HCEC 1CT (cell line): ENCODE data around the gene TUBE1.
"Not testable (repeated sequence)": the region's sequence is repeated elsewhere in the genome, so short reads cannot be mapped to it uniquely, and the experiment has no call there.

ENCODE experiments used
- DNase-seq: peaks from one replicate; pipeline ENCODE4 v3.0.0-alpha.2; 2017

TUBE1 gene, protein sequence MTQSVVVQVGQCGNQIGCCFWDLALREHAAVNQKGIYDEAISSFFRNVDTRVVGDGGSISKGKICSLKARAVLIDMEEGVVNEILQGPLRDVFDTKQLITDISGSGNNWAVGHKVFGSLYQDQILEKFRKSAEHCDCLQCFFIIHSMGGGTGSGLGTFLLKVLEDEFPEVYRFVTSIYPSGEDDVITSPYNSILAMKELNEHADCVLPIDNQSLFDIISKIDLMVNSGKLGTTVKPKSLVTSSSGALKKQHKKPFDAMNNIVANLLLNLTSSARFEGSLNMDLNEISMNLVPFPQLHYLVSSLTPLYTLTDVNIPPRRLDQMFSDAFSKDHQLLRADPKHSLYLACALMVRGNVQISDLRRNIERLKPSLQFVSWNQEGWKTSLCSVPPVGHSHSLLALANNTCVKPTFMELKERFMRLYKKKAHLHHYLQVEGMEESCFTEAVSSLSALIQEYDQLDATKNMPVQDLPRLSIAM

DNA sequence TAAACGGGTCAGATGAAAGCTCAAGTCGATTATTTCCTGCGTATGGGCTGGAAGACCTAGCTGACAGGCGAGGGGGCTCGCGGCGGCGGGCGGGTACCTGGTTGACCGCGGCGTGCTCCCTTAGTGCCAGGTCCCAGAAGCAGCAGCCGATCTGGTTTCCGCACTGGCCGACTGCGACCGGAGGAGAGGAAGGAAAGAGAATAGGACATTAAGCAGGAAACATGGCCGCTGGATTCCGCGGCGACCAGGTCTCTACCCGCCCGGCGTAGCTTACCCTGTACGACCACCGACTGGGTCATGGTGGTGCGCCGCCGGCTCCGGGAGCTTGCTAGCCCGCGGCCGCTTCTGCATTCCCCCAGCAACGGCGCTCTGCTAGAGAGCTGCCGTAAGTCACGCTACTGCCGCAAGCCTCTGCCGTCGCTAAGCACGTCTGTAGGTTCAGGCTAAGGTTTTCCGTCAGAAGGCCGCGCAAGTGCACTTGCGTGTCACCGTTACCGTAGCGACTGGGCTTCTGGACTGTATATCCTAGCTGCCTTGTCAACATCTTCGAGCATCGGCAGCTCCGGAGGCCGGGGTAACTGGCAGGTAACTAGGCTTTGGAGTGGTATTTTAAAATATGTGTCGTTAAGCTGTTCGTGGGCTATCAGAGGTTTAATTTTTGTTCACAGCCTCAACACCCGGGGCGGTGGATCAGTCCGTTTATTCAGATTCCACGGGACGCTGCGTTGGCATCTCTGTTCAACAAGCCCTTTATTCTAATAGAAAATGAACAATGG lies at the start of gene TUBE1, which contains the start of gene FAM229B:
TSS of gene TUBE1 (minus strand) at position 347 of the 776 bp plus-strand sequence. CDS start at position 299, 48 bp downstream.
TSS of gene FAM229B (plus strand) at position 456 of the 776 bp plus-strand sequence. CDS start 11,693 bp downstream, outside the sequence.
- DNase-seq = peak; percentile 98

DNA sequence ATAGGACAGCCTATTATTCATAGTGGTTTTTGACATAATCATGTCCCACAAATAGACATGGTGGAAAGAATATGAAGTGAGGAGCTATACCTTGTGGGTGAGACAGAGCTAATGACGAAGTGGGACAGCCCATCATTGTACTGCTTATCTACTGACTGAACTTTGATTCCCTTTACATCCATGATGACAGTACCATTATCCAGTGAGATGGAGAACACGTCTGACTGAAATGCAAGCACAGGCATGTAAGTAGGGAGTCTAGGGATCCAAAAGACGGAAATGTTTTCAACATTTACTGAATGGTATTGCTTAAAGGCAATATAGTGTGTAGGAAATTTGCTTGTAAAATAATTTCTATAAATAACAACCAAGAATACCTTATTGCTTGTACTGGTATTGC lies 43.6 kb upstream of the TUBE1 start:
- DNase-seq = no peak

DNA sequence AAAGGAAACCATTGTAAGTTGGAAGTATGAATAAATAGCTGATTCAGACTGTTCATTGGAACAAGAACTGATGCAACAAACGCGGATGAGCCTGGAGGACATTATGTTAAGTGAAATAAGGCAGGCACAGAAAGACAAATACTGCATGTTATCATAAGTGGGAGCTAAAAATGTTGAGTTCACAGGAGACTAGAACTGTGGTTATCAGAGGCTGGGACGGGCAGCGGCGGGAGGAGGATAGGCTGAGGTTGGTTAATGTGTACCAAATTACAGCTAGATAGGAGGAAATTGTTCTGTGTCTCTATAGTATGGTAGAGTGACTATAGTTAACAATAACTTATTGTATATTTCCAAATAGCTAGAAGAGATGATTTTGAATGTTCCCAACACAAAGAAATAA lies 40.9 kb upstream of the TUBE1 start:
- no peak for DNase-seq

DNA sequence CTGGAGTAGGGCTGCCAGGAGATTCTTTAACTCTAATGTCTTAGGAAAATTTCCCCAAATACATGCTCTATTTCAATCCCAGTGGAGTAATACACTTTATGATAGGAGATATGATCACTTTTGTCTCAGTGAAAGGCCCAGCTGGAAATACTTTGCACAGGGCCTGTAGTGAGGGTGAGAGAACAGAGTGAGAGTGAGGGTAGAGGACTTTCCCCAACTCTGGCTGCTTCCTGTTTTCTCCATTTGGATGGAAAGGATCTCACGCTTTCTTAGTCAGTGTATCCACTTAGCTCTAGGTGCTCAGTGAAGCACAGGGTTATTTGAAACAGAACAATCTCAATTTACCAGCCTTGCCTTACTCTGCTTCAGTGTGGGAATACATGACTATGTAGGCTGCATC lies 36.7 kb upstream of the TUBE1 start:
- DNase-seq = no peak

DNA sequence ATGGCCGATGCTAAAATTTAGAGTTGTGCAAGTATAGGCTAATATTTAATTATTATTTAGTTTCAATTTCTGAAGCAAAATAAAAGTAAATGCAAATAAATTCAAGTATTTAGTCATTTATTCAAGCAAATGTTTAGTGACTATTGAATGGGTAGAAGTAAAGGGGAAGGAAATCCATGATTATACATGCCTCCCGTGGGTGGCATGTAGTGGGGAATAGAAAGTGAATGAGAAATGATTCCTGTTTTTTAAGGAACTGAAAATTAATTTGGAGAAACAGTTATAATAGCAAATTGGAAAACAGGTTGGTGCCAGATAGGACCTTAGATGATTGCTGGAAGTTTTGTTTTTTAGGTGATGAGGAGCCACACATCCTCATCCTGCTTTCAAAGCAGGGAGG lies 35.5 kb upstream of the TUBE1 start:
- no peak for DNase-seq

DNA sequence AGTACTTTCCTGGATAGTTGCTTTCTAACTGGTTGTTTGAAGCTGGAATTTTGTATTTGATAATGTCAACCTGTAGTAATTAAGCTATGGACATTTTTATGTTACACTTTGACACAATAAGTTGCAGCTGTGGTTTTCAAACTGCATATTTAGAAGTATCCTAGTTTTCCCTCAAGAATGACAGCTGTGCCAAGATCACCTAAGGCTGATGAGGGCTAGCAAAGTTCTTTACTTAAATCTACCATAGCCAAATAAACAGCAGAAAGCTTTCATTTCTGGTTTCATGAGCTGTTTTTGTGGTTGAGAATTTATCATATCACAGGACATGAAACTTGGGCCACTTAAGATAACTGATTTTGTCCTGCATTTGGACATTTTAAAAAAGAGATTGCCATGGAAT lies 30.8 kb upstream of the TUBE1 start:
- DNase-seq = no peak

DNA sequence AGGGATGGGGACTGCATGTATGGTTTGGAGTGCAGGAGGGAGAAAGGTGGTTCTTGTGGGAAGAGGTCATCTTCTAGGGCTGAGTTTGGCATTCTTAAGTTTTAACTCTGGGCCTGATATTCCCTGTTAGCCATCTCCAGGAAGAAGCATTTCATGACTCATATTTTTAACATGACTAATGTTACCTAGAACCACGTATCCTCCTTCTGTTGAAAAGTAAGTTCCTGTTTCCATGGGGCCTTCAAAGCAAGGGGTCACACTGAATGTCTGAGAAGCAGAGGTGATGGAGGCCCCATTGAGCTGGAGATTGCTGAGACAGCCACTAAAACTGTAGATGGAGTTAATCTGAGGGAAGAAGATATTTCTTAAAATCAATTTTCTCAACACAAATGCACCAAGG lies 30.3 kb upstream of the TUBE1 start:
- peak; percentile 58 for DNase-seq

DNA sequence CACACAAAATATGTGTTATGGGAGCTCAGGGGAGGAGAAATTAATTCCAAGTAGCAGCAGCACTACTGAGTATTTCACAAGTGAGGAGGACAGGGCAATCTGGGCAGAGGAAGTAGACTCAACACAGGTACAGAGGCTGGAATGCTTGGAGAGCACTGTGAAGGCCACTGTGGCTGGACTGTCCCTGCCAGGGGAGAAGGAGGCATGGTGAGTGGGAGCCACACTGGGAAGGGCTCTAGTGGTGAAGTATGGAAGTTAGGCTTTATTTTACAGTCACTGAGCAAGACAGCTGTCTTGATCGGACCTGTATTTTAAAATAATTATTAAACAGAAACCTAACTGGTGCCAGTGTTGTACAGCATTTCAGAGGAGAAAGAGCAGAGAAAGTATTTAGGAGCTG lies 28.9 kb upstream of the TUBE1 start:
- DNase-seq = no peak

DNA sequence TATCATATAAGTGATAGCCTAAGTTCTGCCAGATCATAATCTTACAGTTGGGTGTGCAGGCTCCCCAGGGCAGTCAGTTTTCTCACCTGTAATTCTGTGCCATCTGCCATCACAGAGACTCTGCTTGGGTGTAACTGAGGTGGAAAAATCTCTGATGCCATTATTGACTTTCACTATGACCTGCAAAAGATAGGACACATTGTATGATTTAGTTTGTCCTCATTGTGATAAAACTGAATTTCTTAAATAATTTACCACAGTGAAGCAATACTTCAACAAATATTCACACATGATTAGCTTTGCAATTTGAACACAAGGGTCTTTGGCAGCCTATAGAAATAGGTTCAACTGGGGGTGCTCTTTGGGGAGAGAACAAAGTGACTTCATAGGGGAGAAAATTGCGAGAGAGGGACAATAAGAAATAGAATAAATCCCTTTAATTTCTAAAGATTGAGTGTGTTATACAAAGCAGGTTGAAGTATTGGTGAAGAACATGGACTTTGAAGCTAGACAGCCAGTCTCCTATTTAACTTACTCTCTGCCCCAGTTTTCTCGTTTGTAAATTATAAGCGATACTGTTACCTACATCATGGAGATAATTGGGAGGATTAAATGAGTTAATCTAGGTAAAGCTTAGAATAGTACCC lies 27.4 kb upstream of the TUBE1 start:
- DNase-seq = no peak

DNA sequence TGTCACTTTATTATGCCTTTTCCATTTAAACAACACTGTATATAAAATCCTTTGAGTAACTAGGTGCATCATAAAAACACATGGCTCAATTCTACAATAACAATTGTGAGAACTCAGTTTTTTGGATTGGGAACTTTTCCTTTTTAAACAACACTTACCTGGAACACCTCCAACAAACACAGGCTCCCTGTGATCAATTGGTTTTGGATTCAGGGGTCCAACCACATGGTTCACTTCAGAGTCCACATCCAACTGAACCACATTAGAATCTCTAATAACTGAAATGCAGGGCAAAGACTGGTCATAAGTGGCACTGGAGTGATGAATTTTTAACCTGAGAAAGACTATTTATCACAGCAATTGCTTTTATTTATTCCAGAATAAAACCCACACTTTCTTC lies 26.6 kb upstream of the TUBE1 start:
- no peak for DNase-seq

DNA sequence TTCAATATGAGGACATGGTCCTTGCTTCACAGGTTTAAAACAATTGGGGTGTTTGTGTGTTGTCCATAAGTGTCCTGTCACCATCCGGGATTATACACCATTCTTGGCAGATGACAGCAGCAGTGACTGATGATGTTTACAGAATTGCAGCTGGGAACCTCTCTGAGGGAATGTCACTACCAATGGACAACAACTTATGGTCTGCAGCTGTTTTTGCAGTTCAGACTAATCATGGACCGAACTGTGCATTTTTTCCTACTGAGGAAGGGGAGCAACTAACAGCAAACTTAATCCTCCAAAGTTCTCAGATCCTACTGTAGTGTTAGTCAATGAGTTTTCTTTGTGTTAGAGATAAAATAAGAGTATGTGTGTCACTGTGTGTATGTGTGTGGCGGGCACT lies 26.1 kb upstream of the TUBE1 start:
- no peak for DNase-seq

DNA sequence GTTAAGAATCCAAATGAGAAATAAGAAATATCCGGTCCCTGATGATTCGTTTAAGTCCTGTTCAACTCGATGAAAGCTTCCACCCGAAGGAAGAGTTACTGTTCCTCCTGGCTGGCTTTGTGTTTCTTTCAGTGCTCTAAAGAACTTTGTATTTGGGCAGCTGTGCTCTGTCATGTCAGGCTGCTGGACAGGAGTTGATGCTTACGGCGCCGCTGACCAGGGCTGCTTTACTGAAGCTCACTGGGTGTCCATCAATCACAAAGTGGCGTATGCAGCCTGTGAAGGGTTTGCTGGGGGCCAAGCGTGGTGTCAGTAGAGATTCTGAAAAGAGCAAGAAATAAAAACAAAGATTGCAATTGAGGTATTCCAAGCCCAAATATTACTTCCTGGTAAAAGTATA lies 22.0 kb upstream of the TUBE1 start:
- no peak for DNase-seq

DNA sequence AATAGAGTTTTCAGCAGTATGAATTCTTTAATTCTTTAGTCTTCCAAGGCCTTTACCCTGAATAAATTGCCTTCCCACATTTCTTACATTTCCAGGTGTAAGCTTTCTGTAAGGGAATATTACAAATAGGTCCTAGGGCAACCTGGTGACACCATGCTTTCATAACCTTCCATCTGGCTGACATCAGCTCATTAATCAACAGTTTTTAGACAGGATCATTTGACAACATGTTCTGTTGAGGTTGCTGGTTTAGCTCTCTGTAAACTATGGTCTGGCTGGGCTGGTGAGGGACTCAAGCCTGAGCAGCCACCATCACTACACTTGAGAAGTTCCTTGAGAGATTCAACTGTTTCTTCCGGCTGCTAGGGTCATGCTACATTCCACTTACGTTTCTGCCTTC lies 19.3 kb upstream of the TUBE1 start:
- no peak for DNase-seq

DNA sequence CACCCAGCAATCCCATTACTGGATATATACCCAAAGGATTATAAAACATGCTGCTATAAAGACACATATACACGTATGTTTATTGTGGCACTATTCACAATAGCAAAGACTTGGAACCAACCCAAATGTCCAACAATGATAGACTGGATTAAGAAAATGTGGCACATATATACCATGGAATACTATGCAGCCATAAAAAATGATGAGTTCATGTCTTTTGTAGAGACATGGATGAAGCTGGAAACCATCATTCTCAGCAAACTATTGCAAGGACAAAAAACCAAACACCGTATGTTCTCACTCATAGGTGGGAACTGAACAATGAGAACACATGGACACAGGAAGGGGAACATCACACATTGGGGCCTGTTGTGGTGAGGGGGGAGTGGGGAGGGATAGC lies 18.7 kb upstream of the TUBE1 start:
- DNase-seq = not testable (repeated sequence)

DNA sequence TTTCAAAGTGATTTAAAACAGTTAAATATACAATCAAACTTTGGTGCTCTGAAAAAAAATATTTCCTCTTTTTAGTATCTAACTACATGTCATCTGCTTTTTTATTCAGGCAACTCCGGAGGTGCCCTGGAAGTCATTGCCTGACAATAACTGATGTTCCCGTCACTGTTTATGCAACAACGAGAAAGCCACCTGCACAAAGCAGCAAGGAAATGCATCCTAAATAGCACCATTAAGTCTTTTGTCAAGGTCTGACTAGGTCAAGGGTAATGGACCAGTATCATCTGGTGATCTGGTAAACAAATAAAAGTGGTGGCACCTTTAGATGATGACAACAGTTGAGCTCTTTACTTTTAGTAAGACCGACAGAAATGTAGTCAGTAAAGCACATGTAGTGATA lies 13.3 kb upstream of the TUBE1 start:
- DNase-seq = no peak

DNA sequence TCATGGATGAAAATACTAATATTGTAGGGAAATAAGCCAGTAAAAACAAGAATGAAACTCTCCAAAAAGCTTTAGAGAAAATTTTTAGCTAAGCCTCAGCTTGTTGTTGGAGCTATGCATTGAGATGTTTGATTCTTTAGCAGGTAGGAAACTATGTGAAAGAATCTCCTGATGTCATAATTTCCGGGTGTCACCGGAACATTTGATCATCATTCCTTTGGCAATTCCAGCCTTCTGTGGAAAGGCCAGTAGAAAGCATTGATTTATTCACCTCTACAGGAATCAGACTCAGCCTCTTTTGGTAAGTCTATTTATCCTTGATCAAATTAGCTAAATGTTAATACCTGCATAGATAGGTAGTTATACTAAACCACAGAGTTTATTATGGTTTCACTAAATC lies 9.6 kb upstream of the TUBE1 start:
- DNase-seq = no peak

DNA sequence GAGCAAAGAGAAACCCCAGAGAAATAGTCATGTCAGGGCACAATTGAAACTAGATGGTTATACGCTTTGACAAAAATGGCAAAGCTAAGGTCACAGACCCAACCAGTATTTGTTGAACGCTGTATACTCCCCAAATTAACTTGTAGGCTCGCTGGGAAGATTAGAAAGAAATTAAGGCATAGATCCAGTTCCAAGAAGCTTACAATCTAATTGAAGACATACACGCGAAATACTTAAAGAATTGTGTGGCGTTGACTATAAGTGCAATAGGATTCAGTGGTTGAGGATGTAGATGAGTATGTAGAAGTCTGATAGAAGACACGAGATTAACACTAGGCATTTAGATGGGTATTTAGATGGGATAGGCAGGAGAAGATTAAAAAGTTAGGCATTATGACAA lies 634 bp upstream of the TUBE1 start:
- DNase-seq = no peak

DNA sequence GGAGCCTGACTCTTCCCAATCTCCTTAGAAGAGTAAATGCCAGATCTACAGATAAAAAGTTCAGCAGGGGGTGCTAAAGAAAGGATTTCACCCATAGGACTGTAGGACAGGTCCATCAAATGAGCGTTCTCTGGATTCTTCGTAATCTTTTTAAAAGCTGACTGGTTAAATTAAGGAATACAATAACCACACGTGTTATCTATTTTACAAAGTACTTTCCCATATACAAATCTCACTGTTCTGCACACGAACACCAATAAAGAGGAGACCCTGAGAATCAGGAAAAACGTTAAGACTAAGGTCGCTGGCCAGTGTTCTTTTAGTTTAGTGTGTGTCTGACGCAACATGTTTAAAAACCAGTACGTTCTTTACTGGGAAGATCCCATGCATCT lies 542 bp downstream of the TUBE1 start:
- peak; percentile 71 for DNase-seq

DNA sequence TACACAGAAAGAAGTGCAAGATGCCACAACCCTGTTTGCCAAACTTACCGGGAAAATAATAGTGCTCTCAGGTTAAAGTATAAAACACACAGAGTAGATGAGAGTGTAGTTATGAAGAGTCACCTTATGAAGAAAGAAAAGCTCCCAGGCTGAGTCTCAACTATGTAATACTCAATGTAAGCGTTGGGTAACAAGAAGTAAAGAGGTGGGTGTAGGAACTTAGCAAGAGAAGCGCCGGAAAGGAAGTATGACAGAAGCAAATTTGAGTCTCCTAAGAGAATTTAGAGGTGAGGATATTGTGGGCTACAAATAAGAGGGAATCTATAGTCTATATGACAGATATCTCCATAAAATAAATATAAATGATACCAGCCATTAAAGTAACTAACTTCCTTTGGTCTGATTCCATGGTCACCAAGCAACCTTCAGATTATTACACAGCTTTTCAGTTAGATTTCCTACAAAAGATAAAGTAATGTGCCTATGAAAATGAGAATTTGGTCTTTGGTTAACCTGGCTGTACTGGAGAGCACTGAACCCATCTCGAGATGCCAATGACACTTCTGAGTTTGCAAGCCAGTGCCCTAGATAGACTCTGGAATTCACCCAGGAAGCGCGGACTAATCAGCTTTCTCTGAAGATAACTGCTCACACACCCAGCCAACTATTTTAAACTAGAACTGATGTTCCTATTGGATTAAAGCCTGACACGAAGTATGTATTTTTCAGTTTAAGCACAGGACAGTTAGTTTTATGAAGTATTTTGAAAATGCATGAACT lies 1.8 kb downstream of the TUBE1 start:
- DNase-seq = no peak

DNA sequence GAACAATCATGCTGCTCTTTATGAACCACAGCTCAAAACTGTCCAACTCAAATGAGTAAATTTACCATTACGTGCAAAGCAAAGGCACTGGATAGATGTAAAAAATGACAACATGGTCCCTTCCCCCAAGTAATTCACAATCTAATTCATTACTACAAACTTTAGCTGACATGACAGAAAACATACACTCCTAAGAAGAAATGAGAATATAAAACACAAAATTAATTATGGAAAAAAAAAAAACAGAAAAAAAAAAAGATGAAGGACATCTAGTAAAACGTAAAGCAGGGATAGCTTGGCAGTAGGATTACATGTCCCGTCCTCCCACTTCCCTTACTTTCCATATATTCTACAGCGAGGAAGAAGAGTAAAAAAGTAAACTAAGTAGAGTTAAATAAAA lies 5.7 kb downstream of the TUBE1 start:
- DNase-seq = no peak

DNA sequence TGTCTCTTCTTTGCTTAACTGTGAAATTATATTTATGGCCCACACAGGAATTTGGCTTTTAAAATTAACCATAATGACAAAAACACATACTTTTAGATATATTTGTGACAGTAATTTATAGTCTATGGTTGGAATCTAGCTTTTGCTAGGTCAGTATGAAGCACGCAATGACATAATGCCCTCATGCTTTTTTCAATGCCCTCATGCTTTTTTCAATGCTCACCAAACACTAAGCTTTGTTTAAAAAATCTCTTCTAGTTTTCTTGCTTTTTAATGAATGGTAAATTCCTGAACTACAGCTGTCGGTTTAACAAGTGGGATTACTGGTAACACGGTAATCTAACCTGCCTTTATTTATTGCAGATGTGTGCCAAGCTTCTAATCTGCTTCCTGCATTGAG lies 20.7 kb downstream of the TUBE1 start:
- DNase-seq = no peak

DNA sequence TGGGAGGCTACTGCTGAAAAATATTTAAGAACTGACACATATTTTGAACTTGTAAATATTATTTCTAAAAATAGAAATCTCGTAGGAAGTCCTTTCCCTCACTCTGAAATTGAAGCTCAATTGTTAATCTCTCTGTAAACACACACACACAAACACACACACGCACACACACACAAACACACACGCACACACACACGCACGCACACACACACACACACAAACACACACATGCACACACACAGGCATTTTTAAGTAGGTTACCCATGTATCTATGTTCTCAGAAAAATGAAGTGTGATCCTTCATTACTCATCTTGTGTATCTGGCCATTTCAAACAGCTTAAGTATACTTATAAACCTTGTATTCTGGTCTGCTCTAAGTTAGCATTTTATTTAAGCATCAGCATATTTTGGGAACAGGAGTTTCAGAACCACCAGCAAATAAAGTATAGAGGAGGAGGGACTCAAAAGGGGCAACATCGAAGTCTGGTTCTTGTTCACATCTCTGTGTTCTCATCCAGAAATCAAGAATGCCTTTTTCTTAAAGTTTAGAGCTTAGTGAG lies 21.8 kb downstream of the TUBE1 start:
- DNase-seq = peak; percentile 56
